ENCODE results near the gene WDR90.

The WDR90 gene

GRCh38 chr16:626787-627453 is 22.2 kb upstream of the WDR90 start:
- no peak for DNase-seq (ENCODE audit: low read depth)

GRCh38 chr16:627454-628239 is 21.5 kb upstream of the WDR90 start:
- DNase-seq (ENCODE audit: low read depth) = no peak

DNA sequence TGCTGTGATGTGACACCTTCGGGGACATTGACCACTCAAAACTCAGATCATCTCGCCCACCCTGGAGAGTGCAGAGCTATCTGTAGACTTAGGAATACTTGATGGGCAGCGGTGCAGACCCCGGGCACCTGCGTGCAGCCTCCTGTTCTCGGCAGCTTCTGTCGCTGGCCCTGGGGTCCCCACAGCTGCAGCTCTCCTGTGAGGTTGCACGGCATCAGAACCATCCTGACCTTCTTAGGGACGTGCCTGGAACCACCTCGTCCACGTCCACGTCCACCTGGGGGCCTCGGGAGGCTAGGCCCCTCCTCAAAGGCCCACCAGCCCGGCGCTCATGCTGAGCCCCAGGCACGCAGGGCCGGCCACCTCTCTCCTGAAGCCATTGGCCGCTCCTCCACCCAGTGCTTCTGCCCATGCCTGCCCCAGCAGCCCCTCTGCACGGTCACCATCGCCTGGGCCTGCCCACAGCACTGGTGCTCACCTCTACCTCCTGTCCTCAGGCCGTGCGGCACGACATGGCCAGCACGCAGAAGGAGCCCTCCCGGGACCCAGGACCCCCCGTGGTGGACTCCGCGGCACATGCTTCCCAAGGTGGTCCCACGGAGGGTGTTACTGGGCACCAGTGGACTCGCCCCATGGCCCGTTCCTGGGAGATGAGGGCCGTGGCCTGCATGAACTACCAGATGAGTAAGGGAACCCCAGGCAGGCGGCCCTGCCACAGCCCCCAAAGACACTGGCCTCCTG is 20.7 kb upstream of the WDR90 start:
- no peak for DNase-seq (ENCODE audit: low read depth)

GRCh38 chr16:629185-629832 is 19.9 kb upstream of the WDR90 start:
- DNase-seq (ENCODE audit: low read depth) = no peak

GRCh38 chr16:629833-630248 is 19.3 kb upstream of the WDR90 start:
- DNase-seq (ENCODE audit: low read depth) = no peak

DNA sequence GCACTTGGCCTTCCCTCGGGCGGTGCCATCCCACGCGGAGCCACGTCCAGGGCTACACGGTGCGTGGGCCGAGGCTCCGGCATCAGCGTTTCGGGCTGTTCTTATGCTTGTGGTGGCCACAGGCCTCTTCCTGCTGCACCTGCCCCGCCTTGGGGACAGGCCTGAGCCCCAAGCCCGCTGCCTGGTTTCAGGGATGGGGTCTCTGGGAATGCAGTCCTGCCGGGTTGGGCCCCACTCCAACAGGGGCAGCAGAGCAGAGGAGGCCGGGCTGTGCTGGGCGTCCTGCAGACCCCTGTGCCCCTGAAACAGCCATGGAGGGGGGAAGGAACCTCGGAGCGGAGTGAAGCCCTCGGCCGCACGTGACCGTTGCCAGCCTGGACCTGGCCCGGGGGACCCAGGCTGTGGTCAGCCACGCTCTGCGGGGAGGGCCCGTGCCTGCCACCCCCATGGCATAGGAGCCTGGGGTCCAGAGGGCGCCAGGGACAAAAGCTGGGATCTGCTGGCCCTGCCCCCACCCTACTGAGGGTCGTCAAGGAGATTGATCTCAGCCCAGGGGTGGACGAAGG is 18.8 kb upstream of the WDR90 start:
- no peak for DNase-seq (ENCODE audit: low read depth)

DNA sequence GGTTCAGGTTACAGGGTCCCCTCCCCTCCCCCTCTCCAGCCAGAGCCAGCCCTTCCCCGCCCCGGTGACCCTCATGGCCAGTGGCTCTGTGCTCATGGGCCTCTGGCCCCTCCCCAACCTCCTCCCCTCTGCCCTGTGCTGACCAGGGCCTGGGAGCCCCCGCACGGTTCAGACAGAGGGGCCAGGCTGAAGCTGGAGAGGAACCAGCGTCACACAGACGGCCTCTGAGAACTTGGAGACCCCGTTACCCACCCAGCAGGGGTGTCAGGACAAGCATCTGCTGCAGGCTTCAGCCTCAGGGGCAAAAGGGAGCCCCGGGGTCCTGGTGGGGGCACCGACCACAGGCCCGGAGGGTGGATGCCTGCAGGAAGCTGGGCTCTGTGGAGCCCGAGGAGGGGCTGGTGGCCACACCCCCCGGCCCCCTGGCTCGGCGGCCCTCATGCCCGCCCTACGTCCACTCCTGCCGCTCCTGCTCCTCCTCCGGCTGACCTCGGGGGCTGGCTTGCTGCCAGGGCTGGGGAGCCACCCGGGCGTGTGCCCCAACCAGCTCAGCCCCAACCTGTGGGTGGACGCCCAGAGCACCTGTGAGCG is 18.3 kb upstream of the WDR90 start, which contains the start of gene WFIKKN1:
WFIKKN1 (plus strand) TSS at position 171 of the 591 bp plus-strand sequence; CDS start at position 440, 269 bp downstream.
- DNase-seq (ENCODE audit: low read depth) = no peak

DNA sequence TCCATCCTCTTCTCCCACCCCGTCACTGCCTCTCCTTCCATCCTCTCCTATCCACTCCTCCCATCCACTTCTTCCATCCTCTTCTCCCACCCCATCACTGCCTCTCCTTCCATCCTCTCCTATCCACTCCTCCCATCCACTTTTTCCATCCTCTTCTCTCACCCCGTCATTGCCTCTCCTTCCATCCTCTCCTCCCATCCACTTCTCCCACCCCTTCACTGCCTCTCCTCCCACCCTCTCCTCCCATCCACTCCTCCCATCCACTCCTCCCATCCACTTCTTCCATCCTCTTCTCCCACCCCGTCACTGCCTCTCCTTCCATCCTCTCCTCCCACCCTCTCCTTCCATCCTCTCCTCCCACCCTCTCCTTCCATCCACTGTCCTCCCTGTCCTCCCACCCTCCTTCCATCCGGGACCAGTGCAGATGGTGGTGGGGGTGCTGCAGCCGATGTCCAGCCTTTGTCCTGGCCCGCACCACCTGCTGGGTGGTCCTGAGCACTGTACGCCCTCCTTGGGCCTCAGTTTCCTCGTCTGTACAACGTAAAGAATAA is 17.3 kb upstream of the WDR90 start:
- DNase-seq (ENCODE audit: low read depth) = no peak

- no peak for DNase-seq (ENCODE audit: low read depth)
Measured at GRCh38 chr16:632486-633335, 16.5 kb upstream of the WDR90 start.

- DNase-seq (ENCODE audit: low read depth) = no peak
Measured at GRCh38 chr16:633336-634050, 15.7 kb upstream of the WDR90 start.

GRCh38 chr16:634051-634670 is 15.0 kb upstream of the WDR90 start:
- no peak for DNase-seq (ENCODE audit: low read depth)

GRCh38 chr16:634996-635395 is 14.2 kb upstream of the WDR90 start:
- DNase-seq (ENCODE audit: low read depth) = no peak

DNA sequence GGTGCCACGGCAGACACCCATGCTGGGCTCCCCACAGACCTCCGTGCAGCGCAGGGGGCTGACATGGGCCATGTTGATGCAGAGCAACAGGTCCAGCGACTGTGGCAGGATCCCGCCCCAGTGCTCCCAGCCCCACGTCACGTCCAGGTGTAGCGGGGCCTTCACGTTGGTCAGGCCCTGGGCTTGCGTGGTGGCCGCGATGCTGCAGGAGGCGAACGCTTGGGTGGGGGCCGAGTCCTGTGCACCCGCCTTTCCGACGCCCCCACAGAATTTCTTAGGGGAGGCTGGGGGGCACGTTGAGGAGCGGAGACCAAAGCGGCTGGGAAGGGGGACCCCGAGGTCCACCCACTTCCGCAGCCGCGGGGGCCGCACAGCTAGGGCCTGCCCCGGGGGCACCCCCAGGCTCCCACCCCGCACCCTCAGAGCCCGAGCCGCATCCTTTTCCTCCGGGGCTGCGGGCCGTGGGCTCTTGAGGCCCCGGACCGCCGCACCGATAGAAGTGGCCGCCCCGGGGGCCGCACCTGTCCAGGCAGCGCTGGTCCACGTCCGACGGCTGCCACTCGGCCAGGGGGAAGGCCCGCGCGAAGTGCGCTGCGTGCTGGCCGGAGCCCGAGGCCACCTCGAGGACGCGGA is 13.5 kb upstream of the WDR90 start:
- DNase-seq (ENCODE audit: low read depth) = no peak

DNA sequence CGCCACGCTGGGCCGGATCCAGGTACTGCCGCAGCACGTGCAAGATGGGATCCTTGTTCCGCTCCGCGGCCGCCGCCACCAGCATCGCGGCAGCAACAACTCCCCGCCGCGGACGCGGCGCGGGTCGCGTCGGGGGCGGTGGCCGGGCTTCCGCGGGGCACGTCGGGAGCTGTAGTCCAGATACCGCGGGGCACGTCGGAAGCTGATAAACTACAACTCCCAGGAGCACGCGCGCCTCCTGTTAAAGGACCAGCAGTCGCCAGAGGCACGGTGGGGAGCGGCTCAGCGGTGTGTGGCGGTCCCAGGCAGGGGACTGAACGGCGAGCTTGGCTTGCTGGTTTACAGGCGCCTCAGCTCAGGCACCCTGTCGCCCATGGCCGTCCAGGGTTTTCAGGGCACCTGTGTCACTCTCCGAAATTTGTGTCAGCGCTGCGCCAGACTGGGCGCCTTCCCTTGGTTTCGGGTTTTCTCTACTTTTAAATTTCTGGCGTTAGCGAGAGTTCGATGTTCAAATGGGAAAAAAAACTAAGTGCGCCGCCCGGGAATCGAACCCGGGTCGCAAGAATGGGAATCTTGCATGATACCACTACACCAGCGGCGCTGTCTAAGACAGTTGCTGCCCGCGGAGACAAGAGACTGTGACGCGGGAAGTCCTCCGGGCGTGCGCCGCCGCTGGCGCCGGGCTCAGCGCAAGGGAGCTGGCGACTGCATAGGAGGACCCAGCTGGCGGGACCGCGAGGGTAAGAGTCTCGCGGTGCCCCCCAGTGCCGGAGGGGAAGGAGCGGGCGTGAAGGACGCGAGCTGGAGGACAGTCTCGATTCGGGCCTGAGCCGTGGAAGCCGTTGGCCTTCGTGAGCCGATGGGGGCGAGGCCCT is 12.7 kb upstream of the WDR90 start, which contains the start of gene METTL26:
METTL26 (minus strand) TSS at position 100 of the 875 bp plus-strand sequence; CDS start at position 85, 15 bp downstream.
- DNase-seq (ENCODE audit: low read depth) = peak; percentile 90

- DNase-seq (ENCODE audit: low read depth) = peak; percentile 79
Measured at GRCh38 chr16:637081-638018, 11.8 kb upstream of the WDR90 start.

DNA sequence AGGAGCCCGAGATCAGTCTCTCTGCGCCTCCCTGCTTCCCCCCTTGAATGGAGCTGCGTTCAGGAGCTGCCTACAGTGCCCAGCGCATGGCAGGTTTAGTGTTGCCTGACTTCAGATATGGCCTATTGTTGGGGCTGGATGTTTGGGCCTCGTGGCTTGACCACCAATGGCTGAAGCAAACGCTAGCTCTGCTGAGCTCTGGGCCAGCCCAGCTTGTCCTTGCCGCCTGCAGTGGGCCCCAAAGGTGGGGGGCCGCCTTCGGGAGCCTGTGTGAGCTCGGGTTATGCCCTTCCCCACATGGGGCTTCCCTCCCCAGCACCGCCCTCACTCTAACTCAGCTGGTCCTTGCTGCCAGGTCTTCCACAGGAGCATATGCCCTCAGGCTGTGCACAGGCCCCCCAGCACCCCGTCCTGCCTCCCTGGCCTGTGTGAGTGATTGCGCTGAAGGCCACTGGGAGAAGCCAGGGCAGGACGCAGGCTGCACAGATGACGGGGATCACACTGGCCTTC is 11.1 kb upstream of the WDR90 start:
- no peak for DNase-seq (ENCODE audit: low read depth)

Measured in activated T-cell treated with anti-CD3 and anti-CD28 coated beads for 48 hours (primary cell).